H1 (cell line): ENCODE data around the gene TMEM151B. TPM values are rescaled to one million over a fixed set of nuclear protein-coding genes. Genes with fewer than 3 reads are reported as not detected.

Experiments used
- CHD1 ChIP-seq: IDR thresholded peaks from 2 replicates; pipeline ENCODE4 v1.6.1; 2012; ENCODE audit warnings: low read depth, low read length, improper control_type of control experiment
- CHD7 ChIP-seq: fragments of 300-600 bp; sonication (generic); IDR thresholded peaks from 2 replicates; pipeline ENCODE4 v1.7.1; 2012; ENCODE audit warnings: low read length, moderate library complexity, mild to moderate bottlenecking, inconsistent platforms; ENCODE audit not compliant: insufficient replicate concordance
- CTCF ChIP-seq, 3 experiments: IDR thresholded peaks; 1 replicate in 2 of 3; 2 replicates in 1 of 3; pipeline versions ENCODE4 v1.5.1 to v1.6.1; 2011; ENCODE audit warnings: low read length in 3 of 3, mild to moderate bottlenecking in 3 of 3, inconsistent platforms in 2 of 3, low read depth in 1 of 3, moderate library complexity in 1 of 3; ENCODE audit not compliant: insufficient read depth in 1 of 3; ENCODE audit errors: control extremely low read depth in 1 of 3
- PHF8 ChIP-seq: fragments of 200-600 bp; sonication (generic); conservative IDR thresholded peaks from 2 replicates; pipeline ENCODE4 v1.7.1; 2012; ENCODE audit warnings: low read depth, mild to moderate bottlenecking, inconsistent platforms, low read length, moderate library complexity
- POLR2AphosphoS5 ChIP-seq: IDR thresholded peaks from 2 replicates; pipeline ENCODE4 v1.6.1; 2011; ENCODE audit warnings: low read depth, low read length
- RAD21 ChIP-seq, 2 experiments: IDR thresholded peaks in 1 of 2; conservative IDR thresholded peaks in 1 of 2; 2 replicates each; pipeline ENCODE4 v1.6.1; 2011; ENCODE audit warnings: low read depth in 2 of 2, low read length in 2 of 2, improper control_type of control experiment in 1 of 2, inconsistent platforms in 1 of 2, mild to moderate bottlenecking in 1 of 2, moderate library complexity in 1 of 2
- polyA plus RNA-seq, 7 experiments: library from polyadenylated mRNA; depleted of rRNA in 3 of 7; stranded (reverse) in 5 of 7; unstranded in 2 of 7; fragments of >200 nt in 5 of 7; fragments of 200-250 nt in 2 of 7; gene quantifications; 1 replicate in 5 of 7; 2 replicates in 1 of 7; 4 replicates in 1 of 7; pipeline versions ENCODE4 v1.2.1 to v1.2.3, GENCODE V29; 2011 to 2013; ENCODE audit warnings: missing spikeins in 2 of 7, mixed read lengths in 2 of 7
- total RNA-seq: library from RNA; stranded (reverse); fragmentation: NEBNext Ultra II Directional; extraction: Animal tissue kit (Norgen Biotek cat#: 25700); gene quantifications from 2 replicates; pipeline ENCODE4 v1.2.1, GENCODE V29; 2021

Gene TMEM151B
- total and polyA plus RNA-seq, 2 of the 8 experiments (the other 6 are each of a cell fraction or from before 2014, with no cell fraction given): 8.0 to 15.5 TPM

GRCh38 chr6:44304282-44305199 lies 34.3 kb downstream of the TMEM151B start (continued):
- TF ChIP-seq CHD7: no peak
- no peak for TF ChIP-seq PHF8
- TF ChIP-seq POLR2AphosphoS5: no peak
- peak; percentile 72 to 77 for TF ChIP-seq RAD21 (IDR thresholded peaks at IDR 0.05 in 1 of 2, conservative IDR thresholded peaks at IDR 0.05 in 1 of 2; ENCODE audit: low read depth in 2 of 2, low read length in 2 of 2)
- peak in 2 of 3 experiments; percentile 88 to 95; a peak in 3 of 4 replicates for TF ChIP-seq CTCF (IDR thresholded peaks at IDR 0.05; ENCODE audit: control extremely low read depth in 1 of 3, insufficient read depth in 1 of 3, low read depth in 1 of 3, low read length in 3 of 3)
- no peak for TF ChIP-seq CHD1
